ENCODE measurements around the gene SSH2.
"Not testable (repeated sequence)": the region's sequence is repeated elsewhere in the genome, so short reads cannot be mapped to it uniquely, and the experiment has no call there.

SSH2 gene

GRCh38 chr17:29744121-29744520, 185.9 kb downstream of the SSH2 start:
- DNase-seq (ENCODE audit: low read depth, low spot score): no peak

- no peak for DNase-seq (ENCODE audit: low read depth, low spot score)
These were observed 187.9 kb downstream of the SSH2 start for GRCh38 chr17:29742210-29742513.

- peak; percentile 34 for DNase-seq (ENCODE audit: low read depth, low spot score)
These were observed 190.0 kb downstream of the SSH2 start for GRCh38 chr17:29740017-29740416.

GRCh38 chr17:29734640-29735039, 195.4 kb downstream of the SSH2 start:
- DNase-seq (ENCODE audit: low read depth, low spot score): no peak

GRCh38 chr17:29733166-29733565, 196.9 kb downstream of the SSH2 start:
- DNase-seq (ENCODE audit: low read depth, low spot score): no peak

GRCh38 chr17:29732613-29733012, 197.4 kb downstream of the SSH2 start:
- no peak for DNase-seq (ENCODE audit: low read depth, low spot score)

- DNase-seq (ENCODE audit: low read depth, low spot score): no peak
These were observed 197.8 kb downstream of the SSH2 start for GRCh38 chr17:29732209-29732608.

- DNase-seq (ENCODE audit: low read depth, low spot score): no peak
These were observed 198.5 kb downstream of the SSH2 start for GRCh38 chr17:29731589-29731929.

GRCh38 chr17:29728490-29728889, 201.5 kb downstream of the SSH2 start:
- DNase-seq (ENCODE audit: low read depth, low spot score): no peak

GRCh38 chr17:29726715-29727252, 203.2 kb downstream of the SSH2 start:
- DNase-seq (ENCODE audit: low read depth, low spot score): no peak

- not testable (repeated sequence) for DNase-seq (ENCODE audit: low read depth, low spot score)
These were observed 204.6 kb downstream of the SSH2 start for GRCh38 chr17:29725408-29725807.

GRCh38 chr17:29723278-29724047, 206.6 kb downstream of the SSH2 start:
- no peak for DNase-seq (ENCODE audit: low read depth, low spot score)

GRCh38 chr17:29722411-29723198, 207.4 kb downstream of the SSH2 start:
- no peak for DNase-seq (ENCODE audit: low read depth, low spot score)

- no peak for DNase-seq (ENCODE audit: low read depth, low spot score)
These were observed 209.5 kb downstream of the SSH2 start for GRCh38 chr17:29720551-29720950.

- DNase-seq (ENCODE audit: low read depth, low spot score): no peak
These were observed 210.6 kb downstream of the SSH2 start for GRCh38 chr17:29719469-29719868.

GRCh38 chr17:29718446-29719039, 211.5 kb downstream of the SSH2 start:
- DNase-seq (ENCODE audit: low read depth, low spot score): no peak

GRCh38 chr17:29717817-29718216, 212.2 kb downstream of the SSH2 start:
- no peak for DNase-seq (ENCODE audit: low read depth, low spot score)

- no peak for DNase-seq (ENCODE audit: low read depth, low spot score)
These were observed 213.5 kb downstream of the SSH2 start for GRCh38 chr17:29716566-29716965.

GRCh38 chr17:29715680-29716079, 214.3 kb downstream of the SSH2 start:
- DNase-seq (ENCODE audit: low read depth, low spot score): no peak

GRCh38 chr17:29714146-29714545, 215.9 kb downstream of the SSH2 start:
- DNase-seq (ENCODE audit: low read depth, low spot score): no peak

GRCh38 chr17:29713626-29714025, 216.4 kb downstream of the SSH2 start:
- DNase-seq (ENCODE audit: low read depth, low spot score): no peak

GRCh38 chr17:29711588-29712385, 218.2 kb downstream of the SSH2 start:
- DNase-seq (ENCODE audit: low read depth, low spot score): peak; percentile 32

All from ELF-1 (cell line).